ENCODE measurements around the gene GRAMD1B. TPM values are rescaled to one million over a fixed set of nuclear protein-coding genes. Genes with fewer than 3 reads are reported as not detected.

GRAMD1B gene
- total RNA-seq, 1 donor from 2014 or later = 1.4 TPM

DNA sequence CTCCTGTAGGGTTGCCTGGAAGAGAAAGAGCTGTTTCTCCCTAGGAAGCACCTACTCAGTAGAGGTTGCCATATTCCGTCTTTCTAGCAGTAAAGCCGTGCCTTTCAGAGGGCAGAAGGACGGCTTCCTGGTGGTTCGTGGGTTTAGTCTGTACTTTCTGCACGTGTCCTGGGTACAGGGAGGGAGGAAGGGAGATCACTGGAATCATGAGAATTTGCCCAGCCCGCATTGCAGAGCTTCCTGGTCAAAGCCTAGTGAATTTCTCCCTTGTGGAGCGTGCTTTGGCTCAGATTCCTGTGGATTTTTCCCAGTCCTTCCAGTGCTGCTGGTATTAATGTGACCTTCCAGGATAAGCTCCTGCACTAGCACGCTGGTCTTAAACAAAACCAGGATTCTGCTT is 44.9 kb downstream of the GRAMD1B start:
- no peak overlapping the region for H3K27ac ChIP-seq
- intact Hi-C loops (cut with DNase I) = loop anchor here (5.0 to 10.0 kb wide), 2 partner anchors 68 to 370 kb away; no protein-coding TSS in a partner anchor
- H3K27me3 ChIP-seq = no peaks in the 10 kb centered on the region
- TF ChIP-seq, protein P1, sequence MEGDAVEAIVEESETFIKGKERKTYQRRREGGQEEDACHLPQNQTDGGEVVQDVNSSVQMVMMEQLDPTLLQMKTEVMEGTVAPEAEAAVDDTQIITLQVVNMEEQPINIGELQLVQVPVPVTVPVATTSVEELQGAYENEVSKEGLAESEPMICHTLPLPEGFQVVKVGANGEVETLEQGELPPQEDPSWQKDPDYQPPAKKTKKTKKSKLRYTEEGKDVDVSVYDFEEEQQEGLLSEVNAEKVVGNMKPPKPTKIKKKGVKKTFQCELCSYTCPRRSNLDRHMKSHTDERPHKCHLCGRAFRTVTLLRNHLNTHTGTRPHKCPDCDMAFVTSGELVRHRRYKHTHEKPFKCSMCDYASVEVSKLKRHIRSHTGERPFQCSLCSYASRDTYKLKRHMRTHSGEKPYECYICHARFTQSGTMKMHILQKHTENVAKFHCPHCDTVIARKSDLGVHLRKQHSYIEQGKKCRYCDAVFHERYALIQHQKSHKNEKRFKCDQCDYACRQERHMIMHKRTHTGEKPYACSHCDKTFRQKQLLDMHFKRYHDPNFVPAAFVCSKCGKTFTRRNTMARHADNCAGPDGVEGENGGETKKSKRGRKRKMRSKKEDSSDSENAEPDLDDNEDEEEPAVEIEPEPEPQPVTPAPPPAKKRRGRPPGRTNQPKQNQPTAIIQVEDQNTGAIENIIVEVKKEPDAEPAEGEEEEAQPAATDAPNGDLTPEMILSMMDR (IDR thresholded peaks at IDR 0.05) = no peak
- DNase-seq (ENCODE audit: low spot score in 2 of 2) = no peak
- peaks cover 0 to 5% of the 10 kb centered on the region in 2 donors for H3K4me1 ChIP-seq
- H3K4me3 ChIP-seq = no peak overlapping the region
- H3K9me3 ChIP-seq = no peaks in the 10 kb centered on the region
- H3K36me3 ChIP-seq = no peaks in the 10 kb centered on the region

DNA sequence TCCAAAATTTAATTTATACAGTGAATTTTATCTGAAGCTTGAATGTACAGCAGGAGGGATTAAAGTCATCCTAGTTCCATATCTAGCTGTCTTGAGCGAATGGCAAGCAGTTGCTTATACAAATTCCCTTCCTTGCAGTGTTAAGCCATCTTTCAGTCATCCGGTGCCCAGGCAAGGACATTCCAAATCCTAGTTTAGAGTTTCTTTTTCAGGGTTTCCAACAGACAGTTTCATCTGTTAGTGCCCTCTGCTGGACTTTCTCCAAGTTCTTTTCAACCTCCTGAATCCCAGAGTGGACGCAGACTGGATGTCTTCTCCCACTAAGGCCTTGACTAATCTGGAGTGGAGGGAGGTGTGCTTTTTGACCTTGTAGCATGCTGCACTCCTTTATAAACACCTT is 45.4 kb downstream of the GRAMD1B start:
- Histone ChIP-seq H3K27ac (no peak overlapping the region), H3K4me1 (peaks cover 0 to 5% of the 10 kb centered on the region in 2 donors), H3K4me3 (no peak overlapping the region), H3K27me3 (no peaks in the 10 kb centered on the region), H3K9me3 (no peaks in the 10 kb centered on the region), H3K36me3 (no peaks in the 10 kb centered on the region)
- intact Hi-C loops (cut with DNase I) = loop anchor here (5.0 to 10.0 kb wide), 2 partner anchors 68 to 371 kb away; no protein-coding TSS in a partner anchor
- TF ChIP-seq, protein P1 (IDR thresholded peaks at IDR 0.05) = no peak
- DNase-seq (ENCODE audit: low spot score in 2 of 2) = no peak

DNA sequence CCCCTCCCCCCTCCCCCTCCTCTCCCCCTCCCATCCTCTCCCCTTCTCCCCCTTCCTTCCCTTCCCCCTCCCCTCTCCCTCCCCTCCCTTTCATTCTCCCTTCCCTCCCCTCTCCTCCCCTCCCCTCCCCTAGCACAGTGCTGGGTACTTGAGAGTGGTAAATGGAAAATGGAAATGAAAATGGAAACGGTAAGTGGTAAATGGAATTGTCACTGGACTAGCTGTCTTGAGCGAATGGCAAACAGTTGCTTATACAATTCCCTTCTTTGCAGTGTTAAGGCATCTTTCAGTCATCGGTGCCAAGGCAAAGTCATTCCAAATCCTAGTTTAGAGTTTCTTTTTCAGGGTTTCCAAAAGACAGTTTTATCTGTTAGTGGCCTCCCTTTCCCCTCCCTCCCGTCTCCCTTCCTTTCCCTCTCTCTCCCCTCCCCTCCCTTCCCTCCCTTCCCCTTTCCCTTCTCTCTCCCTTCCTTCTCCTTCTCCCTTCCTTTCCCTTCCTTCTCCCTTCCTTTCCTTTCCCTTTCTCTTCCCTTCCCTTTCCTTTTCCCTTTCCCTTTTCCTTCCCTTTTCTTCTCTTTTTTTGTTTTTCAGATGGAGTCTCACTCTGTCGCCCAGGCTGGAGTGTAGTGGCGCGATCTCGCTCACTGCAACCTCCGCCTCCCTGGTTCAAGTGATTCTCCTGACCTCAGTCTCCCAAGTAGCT is 47.3 kb downstream of the GRAMD1B start:
- intact Hi-C loops (cut with DNase I) = loop anchor here (5.0 to 10.0 kb wide), 2 partner anchors 70 to 373 kb away; no protein-coding TSS in a partner anchor
- TF ChIP-seq, protein P1 (IDR thresholded peaks at IDR 0.05) = no peak
- Histone ChIP-seq H3K27me3 (no peaks in the 10 kb centered on the region), H3K4me1 (peaks cover 0 to 5% of the 10 kb centered on the region in 2 donors), H3K36me3 (no peaks in the 10 kb centered on the region), H3K27ac (no peak overlapping the region), H3K4me3 (no peak overlapping the region), H3K9me3 (no peaks in the 10 kb centered on the region)
- no peak for DNase-seq (ENCODE audit: low spot score in 2 of 2)

DNA sequence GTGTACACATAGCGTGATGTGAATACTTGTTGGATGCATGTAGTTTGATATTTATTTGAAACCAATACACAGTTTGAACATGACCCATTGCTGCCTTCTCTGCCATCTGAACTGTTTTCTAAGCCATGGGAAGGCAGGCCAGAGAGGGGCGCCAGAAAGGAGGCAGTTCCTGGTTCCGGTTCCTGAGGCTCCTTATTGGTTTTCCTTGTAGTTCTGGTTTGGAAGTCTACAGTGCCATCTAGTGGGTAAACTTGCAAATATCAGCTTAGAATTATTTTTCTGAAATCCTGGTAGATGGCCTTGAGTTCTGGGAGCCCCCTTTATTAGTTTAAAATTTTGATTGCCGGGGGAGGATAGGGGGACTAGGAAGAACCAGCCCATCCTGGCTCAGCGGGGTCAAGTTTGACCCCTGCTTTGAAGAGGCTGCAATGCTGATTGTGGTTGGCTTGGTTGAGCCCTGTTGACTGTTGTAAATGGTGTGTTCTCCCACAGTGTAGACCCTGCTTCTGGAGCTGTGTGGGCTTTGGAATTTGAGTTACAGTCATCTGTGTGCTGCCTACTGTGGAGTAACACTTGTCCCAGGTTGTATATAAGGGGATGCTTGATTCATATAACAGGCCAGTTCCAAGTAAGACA is 48.4 kb downstream of the GRAMD1B start:
- no peaks in the 10 kb centered on the region for H3K27me3 ChIP-seq
- intact Hi-C loops (cut with DNase I) = loop anchor here (1.0 to 10.0 kb wide), 3 partner anchors 71 to 374 kb away; no protein-coding TSS in a partner anchor
- H3K27ac ChIP-seq = no peak overlapping the region
- TF ChIP-seq, protein P1 (IDR thresholded peaks at IDR 0.05) = peak; percentile 64 to 72 (median 66)
- no peaks in the 10 kb centered on the region for H3K9me3 ChIP-seq
- no peak overlapping the region for H3K4me3 ChIP-seq
- DNase-seq (ENCODE audit: low spot score in 2 of 2) = no peak
- H3K4me1 ChIP-seq = peaks cover 0 to 5% of the 10 kb centered on the region in 2 donors
- no peaks in the 10 kb centered on the region for H3K36me3 ChIP-seq

DNA sequence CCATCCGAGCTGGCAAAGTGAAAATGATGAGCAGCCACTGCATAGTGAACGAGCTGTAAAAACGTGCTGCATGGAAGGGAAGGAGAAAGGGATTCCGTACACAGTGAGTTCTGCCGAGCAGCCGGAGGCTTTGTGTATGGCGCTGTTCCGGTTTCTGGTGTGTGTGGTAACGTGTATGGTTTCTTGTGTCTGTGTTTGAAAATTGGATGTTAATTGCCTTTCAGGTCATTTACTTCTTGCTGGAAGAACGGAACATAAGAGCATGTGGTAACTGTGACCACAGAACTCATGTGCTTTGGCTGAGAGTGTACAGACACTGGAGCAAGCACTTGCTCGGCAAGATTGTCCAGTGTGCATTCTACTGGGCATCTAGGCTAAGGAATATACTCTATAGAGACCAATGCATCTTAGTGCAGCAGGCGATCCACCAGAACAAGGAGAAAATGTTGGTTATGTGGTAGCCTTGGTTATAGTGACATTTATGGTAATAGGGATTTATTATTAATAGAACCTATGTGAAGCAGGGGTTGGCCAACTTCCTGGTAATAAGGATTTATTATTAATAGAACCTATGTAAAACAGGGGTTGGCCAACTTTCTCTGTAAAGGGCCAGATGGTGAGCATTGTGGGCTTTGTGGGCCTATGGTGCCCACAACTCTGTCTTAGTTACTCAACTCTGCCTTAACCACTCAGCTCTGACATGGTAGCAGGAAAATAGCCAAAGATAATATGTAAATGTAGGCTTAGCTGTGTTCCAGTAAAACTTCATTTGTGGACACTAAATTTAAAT is 49.2 kb downstream of the GRAMD1B start:
- peaks cover 0 to 5% of the 10 kb centered on the region in 2 donors for H3K4me1 ChIP-seq
- H3K4me3 ChIP-seq = no peak overlapping the region
- H3K27me3 ChIP-seq = no peaks in the 10 kb centered on the region
- DNase-seq (ENCODE audit: low spot score in 2 of 2) = no peak
- H3K27ac ChIP-seq = no peak overlapping the region
- H3K9me3 ChIP-seq = no peaks in the 10 kb centered on the region
- TF ChIP-seq, protein P1 (IDR thresholded peaks at IDR 0.05) = no peak
- intact Hi-C loops (cut with DNase I) = loop anchor here (5.0 to 10.0 kb wide), 2 partner anchors 72 to 374 kb away; no protein-coding TSS in a partner anchor
- H3K36me3 ChIP-seq = no peaks in the 10 kb centered on the region
